Fibroblast of the aortic adventitia (primary cell): Measurements from ENCODE around the gene SPACA5. TPM values are rescaled to one million over a fixed set of nuclear protein-coding genes. Genes with fewer than 3 reads are reported as not detected.
A peak's percentile ranks its signal among the peaks of the same experiment; 100 is the strongest.
"Not testable (repeated sequence)": the region's sequence is repeated elsewhere in the genome, so short reads cannot be mapped to it uniquely, and the experiment has no call there.

Experiments
- DNase-seq: peaks from one replicate; pipeline ENCODE4 v3.0.0-alpha.2; 2010; ENCODE audit warnings: low read depth
- H3K4me3 ChIP-seq: 2 replicates; pipeline ENCODE4 v1.5.1; 2011; ENCODE audit warnings: low read depth, mild to moderate bottlenecking, control low read depth, low read length, moderate library complexity
- CTCF ChIP-seq: IDR thresholded peaks from 2 replicates; pipeline ENCODE4 v1.5.1; 2011; ENCODE audit warnings: mild to moderate bottlenecking, low read length, control low read depth, inconsistent platforms; ENCODE audit not compliant: insufficient read depth
- total RNA-seq: library from RNA; depleted of rRNA; stranded (reverse); fragments of >200 nt; gene quantifications from 2 replicates; pipeline ENCODE4 v1.2.3, GENCODE V29; 2012; ENCODE audit warnings: low replicate concordance

Gene SPACA5
- total RNA-seq, 1 donor: not detected

- TF ChIP-seq CTCF: no peak
- H3K4me3 ChIP-seq: peak within 1 kb of the TSS; percentile 80
- peak; percentile 85 for DNase-seq
These were observed 2.9 kb upstream of the SPACA5 start, which contains the start of gene ZNF182 for GRCh38 chrX:48003758-48004457. Gene ZNF182 (minus strand): TSS chrX:48003989. CDS start chrX:48002609, 1,380 bp downstream.

- not testable (repeated sequence) for H3K4me3 ChIP-seq, DNase-seq
These were observed 2.7 kb downstream of the SPACA5 start for GRCh38 chrX:48009445-48009960.

- not testable (repeated sequence) for DNase-seq, H3K4me3 ChIP-seq
These were observed 10.0 kb downstream of the SPACA5 start for GRCh38 chrX:48016583-48017310.

- DNase-seq, H3K4me3 ChIP-seq: not testable (repeated sequence)
These were observed 13.1 kb downstream of the SPACA5 start for GRCh38 chrX:48019892-48020291.

- not testable (repeated sequence) for H3K4me3 ChIP-seq, DNase-seq
These were observed 13.7 kb downstream of the SPACA5 start for GRCh38 chrX:48020472-48020871.

GRCh38 chrX:48021026-48021900 lies 14.5 kb downstream of the SPACA5 start:
- H3K4me3 ChIP-seq: peak overlapping the region; percentile 77
- no peak for TF ChIP-seq CTCF
- DNase-seq: peak; percentile 92

GRCh38 chrX:48022100-48022499 lies 15.3 kb downstream of the SPACA5 start:
- no peak for DNase-seq
- no peak overlapping the region for H3K4me3 ChIP-seq
- no peak for TF ChIP-seq CTCF

- TF ChIP-seq CTCF: no peak
- H3K4me3 ChIP-seq: no peak overlapping the region
- DNase-seq: no peak
These were observed 15.9 kb downstream of the SPACA5 start for GRCh38 chrX:48022738-48023137.
